Measurements from ENCODE around the gene CCDC82. TPM values are rescaled to one million over a fixed set of nuclear protein-coding genes. Genes with fewer than 3 reads are reported as not detected.

Gene CCDC82
- total and polyA plus RNA-seq, 9 donors = 14.8 to 31.8 (median 23.0) TPM

DNA sequence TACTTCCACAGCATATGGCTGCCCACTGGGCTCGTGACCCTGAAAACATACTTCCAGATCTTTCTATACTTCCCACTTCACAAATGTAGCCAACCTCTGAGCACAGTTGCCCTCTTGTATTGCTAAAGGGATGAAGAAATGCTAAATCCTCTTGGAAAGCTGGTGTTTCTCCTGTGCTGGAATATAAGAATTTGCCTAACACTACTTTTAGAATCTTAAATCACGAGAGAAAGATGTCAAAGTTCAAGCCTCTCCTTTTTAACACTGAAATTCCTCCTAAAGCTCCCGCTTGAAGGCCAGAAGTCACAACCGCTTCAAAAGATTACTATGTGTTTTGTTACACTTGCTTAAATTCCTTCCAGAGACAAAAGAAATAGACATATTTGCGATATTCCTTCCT lies 68.6 kb downstream of the CCDC82 start:
- peaks cover 27% of the 10 kb centered on the region for H3K4me1 ChIP-seq (ENCODE audit: insufficient read depth)

DNA sequence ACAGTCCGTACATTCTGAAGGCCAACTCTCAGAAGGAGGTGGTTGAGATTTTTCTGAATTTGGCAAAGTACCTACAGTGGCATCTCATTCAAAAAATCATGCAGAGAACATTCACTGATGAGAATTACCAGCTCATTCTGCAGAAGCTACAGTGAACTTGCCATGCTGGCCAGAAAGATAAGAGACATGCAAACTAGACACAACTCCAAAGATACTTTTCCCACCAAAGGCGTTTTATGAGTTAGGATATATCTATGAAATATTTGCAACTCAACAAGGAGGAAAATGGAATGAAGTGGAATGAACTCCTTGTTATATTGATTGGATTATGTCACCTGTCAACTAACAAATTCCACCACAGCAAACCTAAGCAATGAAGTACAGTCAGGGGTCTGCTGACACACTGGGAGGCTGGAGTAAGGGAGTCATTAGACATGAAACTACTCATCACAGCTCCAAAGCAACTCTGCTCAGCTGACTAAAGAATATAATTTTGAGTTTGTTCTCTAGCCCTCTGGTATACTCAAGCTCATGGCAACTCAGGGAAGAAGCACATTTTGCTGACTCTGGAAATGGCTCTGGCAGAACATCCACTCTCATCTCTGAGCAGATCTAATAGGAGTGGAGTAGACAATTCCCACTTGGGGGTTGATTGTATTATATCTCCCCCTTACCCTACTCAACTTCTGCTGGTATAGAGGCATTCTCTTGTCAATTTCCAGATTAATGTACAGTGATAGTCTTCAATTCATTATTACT lies 69.6 kb downstream of the CCDC82 start:
- TF ChIP-seq EP300 (IDR thresholded peaks at IDR 0.05) = no peak
- no peak for TF ChIP-seq POLR2A (IDR thresholded peaks at IDR 0.05)
- TF ChIP-seq, protein P1, sequence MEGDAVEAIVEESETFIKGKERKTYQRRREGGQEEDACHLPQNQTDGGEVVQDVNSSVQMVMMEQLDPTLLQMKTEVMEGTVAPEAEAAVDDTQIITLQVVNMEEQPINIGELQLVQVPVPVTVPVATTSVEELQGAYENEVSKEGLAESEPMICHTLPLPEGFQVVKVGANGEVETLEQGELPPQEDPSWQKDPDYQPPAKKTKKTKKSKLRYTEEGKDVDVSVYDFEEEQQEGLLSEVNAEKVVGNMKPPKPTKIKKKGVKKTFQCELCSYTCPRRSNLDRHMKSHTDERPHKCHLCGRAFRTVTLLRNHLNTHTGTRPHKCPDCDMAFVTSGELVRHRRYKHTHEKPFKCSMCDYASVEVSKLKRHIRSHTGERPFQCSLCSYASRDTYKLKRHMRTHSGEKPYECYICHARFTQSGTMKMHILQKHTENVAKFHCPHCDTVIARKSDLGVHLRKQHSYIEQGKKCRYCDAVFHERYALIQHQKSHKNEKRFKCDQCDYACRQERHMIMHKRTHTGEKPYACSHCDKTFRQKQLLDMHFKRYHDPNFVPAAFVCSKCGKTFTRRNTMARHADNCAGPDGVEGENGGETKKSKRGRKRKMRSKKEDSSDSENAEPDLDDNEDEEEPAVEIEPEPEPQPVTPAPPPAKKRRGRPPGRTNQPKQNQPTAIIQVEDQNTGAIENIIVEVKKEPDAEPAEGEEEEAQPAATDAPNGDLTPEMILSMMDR (IDR thresholded peaks at IDR 0.05) = no peak
- Histone ChIP-seq H3K36me3 (no peaks in the 10 kb centered on the region), H3K27ac (no peak overlapping the region), H3K9me3 (no peaks in the 10 kb centered on the region), H3K27me3 (no peaks in the 10 kb centered on the region), H3K4me1 (ENCODE audit: insufficient read depth) (peaks cover 24% of the 10 kb centered on the region), H3K4me3 (no peak overlapping the region)
- 21 to 39% (median 22%) methylated on average over 2 of the region's 2 CpGs for WGBS, 3 donors
- intact Hi-C loops (cut with DNase I) = no loop called here
- DNase-seq = no peak

More for the DNA sequence above, 68.6 kb downstream of the CCDC82 start:
- TF ChIP-seq, protein P1 (IDR thresholded peaks at IDR 0.05) = no peak
- TF ChIP-seq POLR2A (IDR thresholded peaks at IDR 0.05) = no peak
- TF ChIP-seq EP300 (IDR thresholded peaks at IDR 0.05) = no peak
- H3K27ac ChIP-seq = peak overlapping the region in 1 of 2 donors; percentile 8
- intact Hi-C loops (cut with DNase I) = no loop called here
- H3K27me3 ChIP-seq = no peaks in the 10 kb centered on the region
- no peak for DNase-seq
- no peak overlapping the region for H3K4me3 ChIP-seq
- no peaks in the 10 kb centered on the region for H3K9me3 ChIP-seq
- 47 to 63% (median 53%) methylated on average over 5 of the region's 5 CpGs for WGBS, 3 donors
- no peaks in the 10 kb centered on the region for H3K36me3 ChIP-seq

DNA sequence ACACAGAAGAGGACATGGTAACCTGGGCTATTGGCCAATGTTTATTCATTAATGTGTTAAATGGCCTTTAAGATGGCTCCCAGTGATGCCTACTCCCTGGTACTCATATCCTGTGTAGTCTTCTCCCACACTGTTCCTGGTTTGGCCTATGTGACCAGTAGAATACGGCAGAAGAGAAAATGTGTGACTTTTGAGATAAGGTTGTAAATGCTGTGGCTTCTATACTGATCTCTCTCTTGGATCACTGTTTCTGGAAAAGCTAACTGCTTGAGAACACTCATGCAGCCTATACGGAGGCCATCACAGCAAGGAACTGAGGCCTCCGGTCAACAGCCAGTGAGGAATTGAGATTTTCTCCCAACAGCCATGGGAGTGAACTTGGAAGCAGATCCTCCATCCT lies 70.9 kb downstream of the CCDC82 start:
- no peak for TF ChIP-seq EP300 (IDR thresholded peaks at IDR 0.05)
- no peak for DNase-seq
- H3K27ac ChIP-seq = no peak overlapping the region
- H3K36me3 ChIP-seq = no peaks in the 10 kb centered on the region
- H3K4me3 ChIP-seq = no peak overlapping the region
- WGBS, 3 donors = 79 to 91% (median 82%) methylated on average over 3 of the region's 3 CpGs
- H3K27me3 ChIP-seq = no peaks in the 10 kb centered on the region
- intact Hi-C loops (cut with DNase I) = no loop called here
- H3K4me1 ChIP-seq (ENCODE audit: insufficient read depth) = peaks cover 27% of the 10 kb centered on the region
- no peaks in the 10 kb centered on the region for H3K9me3 ChIP-seq

DNA sequence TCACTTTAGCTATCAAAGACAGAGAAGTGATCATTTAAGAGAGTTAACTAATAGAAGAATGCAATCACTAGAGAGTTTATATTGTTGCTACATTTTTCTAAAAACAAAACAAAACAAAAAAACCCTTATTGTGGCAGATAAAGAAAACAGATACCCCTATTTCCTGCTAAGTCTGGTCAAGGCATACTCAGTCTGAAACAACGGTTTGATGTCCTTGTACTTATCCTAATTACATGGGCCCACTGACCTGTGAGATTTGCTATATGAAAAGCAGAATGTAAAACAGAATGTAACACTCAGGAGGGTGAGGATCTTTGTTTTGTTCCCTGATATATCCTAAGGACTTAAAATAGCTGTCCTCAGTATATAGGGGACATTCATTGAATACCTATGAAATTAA lies 71.3 kb downstream of the CCDC82 start:
- Histone ChIP-seq H3K36me3 (no peaks in the 10 kb centered on the region), H3K9me3 (no peaks in the 10 kb centered on the region), H3K27ac (no peak overlapping the region), H3K4me1 (ENCODE audit: insufficient read depth) (peaks cover 29% of the 10 kb centered on the region), H3K4me3 (no peak overlapping the region), H3K27me3 (no peaks in the 10 kb centered on the region)
- intact Hi-C loops (cut with DNase I) = no loop called here
- no peak for TF ChIP-seq EP300 (IDR thresholded peaks at IDR 0.05)
- TF ChIP-seq, protein P1 (IDR thresholded peaks at IDR 0.05) = no peak
- no peak for TF ChIP-seq POLR2A (IDR thresholded peaks at IDR 0.05)
- DNase-seq = no peak
- 25 to 62% (median 43%) methylated on average over 1 of the region's 1 CpG for WGBS, 3 donors

DNA sequence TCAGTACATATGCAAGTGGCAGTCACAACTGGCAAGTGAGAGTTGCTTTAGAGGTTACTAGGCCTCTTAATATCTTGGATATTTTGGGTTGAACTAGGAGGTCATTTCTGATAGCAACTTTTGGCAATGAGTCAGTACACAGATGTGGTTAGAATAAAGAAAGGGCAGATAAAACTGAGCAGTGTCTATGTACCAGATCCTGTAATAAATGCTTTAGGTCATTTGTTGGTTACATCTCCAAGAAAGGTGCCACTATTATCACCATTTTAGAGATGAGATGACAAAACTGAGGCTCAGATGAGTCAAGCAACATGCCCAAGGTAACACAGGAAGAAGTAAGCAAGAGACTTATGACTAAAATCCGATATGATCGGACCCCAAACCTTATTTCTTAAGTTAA lies 71.7 kb downstream of the CCDC82 start:
- no peak overlapping the region for H3K4me3 ChIP-seq
- no peaks in the 10 kb centered on the region for H3K36me3 ChIP-seq
- intact Hi-C loops (cut with DNase I) = no loop called here
- TF ChIP-seq, protein P1 (IDR thresholded peaks at IDR 0.05) = no peak
- TF ChIP-seq EP300 (IDR thresholded peaks at IDR 0.05) = no peak
- no peak for TF ChIP-seq POLR2A (IDR thresholded peaks at IDR 0.05)
- DNase-seq = no peak
- H3K27ac ChIP-seq = no peak overlapping the region
- 88 to 94% (median 92%) methylated on average over 2 of the region's 2 CpGs for WGBS, 3 donors
- no peaks in the 10 kb centered on the region for H3K27me3 ChIP-seq
- H3K9me3 ChIP-seq = no peaks in the 10 kb centered on the region
- H3K4me1 ChIP-seq (ENCODE audit: insufficient read depth) = peaks cover 29% of the 10 kb centered on the region
